ENCODE results near the gene GPC5. TPM values are rescaled to one million over a fixed set of nuclear protein-coding genes. Genes with fewer than 3 reads are reported as not detected.
"Not testable (repeated sequence)": the region's sequence is repeated elsewhere in the genome, so short reads cannot be mapped to it uniquely, and the experiment has no call there.

The GPC5 gene
- polyA plus RNA-seq, 12 donors: 0.23 to 1.4 (median 0.50) TPM; not detected in 2

GRCh38 chr13:92640936-92641335, 1242.5 kb downstream of the GPC5 start:
- no peak for DNase-seq

- DNase-seq: no peak
Observed at GRCh38 chr13:92649140-92649813, 1250.9 kb downstream of the GPC5 start.

- no peak for DNase-seq
Observed at GRCh38 chr13:92656103-92656502, 1257.7 kb downstream of the GPC5 start.

- DNase-seq: no peak
Observed at GRCh38 chr13:92656648-92657047, 1258.2 kb downstream of the GPC5 start.

- no peak for DNase-seq
Observed at GRCh38 chr13:92657565-92657964, 1259.1 kb downstream of the GPC5 start.

- DNase-seq: no peak
Observed at GRCh38 chr13:92658293-92658692, 1259.9 kb downstream of the GPC5 start.

- DNase-seq: no peak
Observed at GRCh38 chr13:92661406-92661805, 1263.0 kb downstream of the GPC5 start.

GRCh38 chr13:92668157-92668556, 1269.7 kb downstream of the GPC5 start:
- DNase-seq: no peak

GRCh38 chr13:92670096-92670495, 1271.7 kb downstream of the GPC5 start:
- DNase-seq: no peak

- no peak for DNase-seq
Observed at GRCh38 chr13:92671821-92672220, 1273.4 kb downstream of the GPC5 start.

GRCh38 chr13:92676246-92676645, 1277.8 kb downstream of the GPC5 start:
- DNase-seq: no peak

GRCh38 chr13:92677571-92677970, 1279.2 kb downstream of the GPC5 start:
- no peak for DNase-seq

GRCh38 chr13:92679602-92680001, 1281.2 kb downstream of the GPC5 start:
- DNase-seq: no peak

- no peak for DNase-seq
Observed at GRCh38 chr13:92681239-92681638, 1282.8 kb downstream of the GPC5 start.

GRCh38 chr13:92682832-92683517, 1284.6 kb downstream of the GPC5 start:
- DNase-seq: peak; percentile 28

GRCh38 chr13:92694047-92694446, 1295.6 kb downstream of the GPC5 start:
- DNase-seq: no peak

GRCh38 chr13:92695827-92696226, 1297.4 kb downstream of the GPC5 start:
- DNase-seq: not testable (repeated sequence)

GRCh38 chr13:92716749-92717148, 1318.3 kb downstream of the GPC5 start:
- DNase-seq: peak; percentile 20

GRCh38 chr13:92717857-92718256, 1319.4 kb downstream of the GPC5 start:
- no peak for DNase-seq

GRCh38 chr13:92719868-92720267, 1321.4 kb downstream of the GPC5 start:
- DNase-seq: no peak

- no peak for DNase-seq
Observed at GRCh38 chr13:92721620-92722019, 1323.2 kb downstream of the GPC5 start.

GRCh38 chr13:92727118-92727517, 1328.7 kb downstream of the GPC5 start:
- DNase-seq: no peak

GRCh38 chr13:92734068-92734467, 1335.6 kb downstream of the GPC5 start:
- no peak for DNase-seq

- DNase-seq: no peak
Observed at GRCh38 chr13:92734545-92734944, 1336.1 kb downstream of the GPC5 start.

Measured in muscle of arm (tissue), 12 donors.